SU-DHL-6 (cell line): ENCODE data around the gene RASSF10.

ENCODE experiments used
- H2AFZ ChIP-seq: fragments of 200-600 bp; sonication (generic); 2 replicates; pipeline ENCODE4 v1.6.1; 2014; ENCODE audit warnings: low read depth, mild to moderate bottlenecking, moderate library complexity, mixed read lengths, antibody characterized with exemption, low read length; ENCODE audit not compliant: severe bottlenecking
- H3F3A ChIP-seq: fragments of 200-600 bp; shearing (Covaris generic); 2 replicates; pipeline ENCODE4 v1.6.0; 2016; ENCODE audit warnings: antibody characterized with exemption, mild to moderate bottlenecking; ENCODE audit not compliant: insufficient read depth
- H3K27ac ChIP-seq: fragments of 200-600 bp; sonication (generic); 2 replicates; pipeline ENCODE4 v1.5.1; 2016; ENCODE audit warnings: low read depth, mild to moderate bottlenecking, low read length, moderate library complexity, mixed read lengths
- H3K27me3 ChIP-seq: fragments of 200-600 bp; sonication (generic), shearing (Covaris generic); 2 replicates; pipeline ENCODE4 v1.6.0; 2014; ENCODE audit warnings: mild to moderate bottlenecking, low read length
- H3K36me3 ChIP-seq: fragments of 200-600 bp; sonication (generic); 2 replicates; pipeline ENCODE4 v1.6.1; 2014; ENCODE audit warnings: mild to moderate bottlenecking, low read length, mixed read lengths
- H3K4me2 ChIP-seq: fragments of 300-600, 200-600 bp; shearing (Covaris generic), sonication (generic); 2 replicates; pipeline ENCODE4 v1.6.0; 2014; ENCODE audit warnings: low read length, low read depth, mild to moderate bottlenecking; ENCODE audit not compliant: poor library complexity, severe bottlenecking
- H3K4me3 ChIP-seq: fragments of 200-600 bp; sonication (generic); 2 replicates; pipeline ENCODE4 v1.5.1; 2014; ENCODE audit warnings: antibody characterized with exemption, low read length, mild to moderate bottlenecking, mixed read lengths; ENCODE audit not compliant: insufficient read depth, poor library complexity, severe bottlenecking
- H3K79me2 ChIP-seq: fragments of 200-600 bp; sonication (generic); 2 replicates; pipeline ENCODE4 v1.6.1; 2014; ENCODE audit warnings: mild to moderate bottlenecking, low read length, moderate library complexity; ENCODE audit not compliant: insufficient read depth
- H3K9ac ChIP-seq: fragments of 200-600 bp; sonication (generic); 2 replicates; pipeline ENCODE4 v1.7.0; 2014; ENCODE audit warnings: mild to moderate bottlenecking, low read length
- H3K9me2 ChIP-seq: fragments of 200-600 bp; sonication (generic); replicated peaks from 2 replicates; pipeline ENCODE4 v1.6.1; 2014; ENCODE audit warnings: low read length; ENCODE audit not compliant: insufficient read depth
- H3K9me3 ChIP-seq: fragments of 200-600 bp; sonication (generic); 2 replicates; pipeline ENCODE4 v1.6.1; 2014; ENCODE audit warnings: low read length, mixed read lengths; ENCODE audit not compliant: insufficient read depth
- H4K20me1 ChIP-seq: fragments of 200-600 bp; sonication (generic); 2 replicates; pipeline ENCODE4 v1.6.1; 2014; ENCODE audit warnings: low read depth, mild to moderate bottlenecking, antibody characterized with exemption, low read length, moderate library complexity, mixed read lengths
- CTCF ChIP-seq: fragments of 200-600 bp; sonication (generic); IDR thresholded peaks from one replicate; pipeline ENCODE4 v1.5.1; 2017; ENCODE audit warnings: antibody characterized with exemption, mild to moderate bottlenecking, low read length, moderate library complexity; ENCODE audit not compliant: insufficient read depth, poor library complexity, severe bottlenecking
- EZH2phosphoT487 ChIP-seq: fragments of 200-600 bp; sonication (generic), shearing (Covaris generic); conservative IDR thresholded peaks from 2 replicates; pipeline ENCODE4 v1.6.1; 2018; ENCODE audit warnings: mild to moderate bottlenecking, antibody characterized with exemption, low read length, moderate library complexity, mixed read lengths

The RASSF10 gene

GRCh38 chr11:12979928-12980689, 29.0 kb upstream of the RASSF10 start:
- Histone ChIP-seq H3K9me3 (no peaks in the 10 kb centered on the region), H3K79me2 (no peaks in the 10 kb centered on the region), H3F3A (no peaks in the 10 kb centered on the region), H3K36me3 (no peaks in the 10 kb centered on the region), H3K9me2 (no peaks in the 10 kb centered on the region; the same call in 1 of the 2 replicates), H3K4me2 (no peak overlapping the region), H3K27me3 (no peaks in the 10 kb centered on the region), H3K9ac (no peak overlapping the region), H3K4me3 (no peak overlapping the region), H4K20me1 (no peaks in the 10 kb centered on the region), H3K27ac (no peak overlapping the region), H2AFZ (no peak overlapping the region)
- TF ChIP-seq CTCF (no peak), EZH2phosphoT487 (no peak)

GRCh38 chr11:12981676-12982522, 27.2 kb upstream of the RASSF10 start:
- H3K79me2 ChIP-seq: no peaks in the 10 kb centered on the region
- H3K9me3 ChIP-seq: no peaks in the 10 kb centered on the region
- no peaks in the 10 kb centered on the region for H3F3A ChIP-seq
- H3K9ac ChIP-seq: no peak overlapping the region
- H3K9me2 ChIP-seq: no peaks in the 10 kb centered on the region
- no peak overlapping the region for H2AFZ ChIP-seq
- TF ChIP-seq CTCF (no peak), EZH2phosphoT487 (no peak)
- no peak overlapping the region for H3K4me3 ChIP-seq
- H3K27me3 ChIP-seq: no peaks in the 10 kb centered on the region
- no peaks in the 10 kb centered on the region for H3K36me3 ChIP-seq
- no peaks in the 10 kb centered on the region for H4K20me1 ChIP-seq
- no peak overlapping the region for H3K4me2 ChIP-seq
- no peak overlapping the region for H3K27ac ChIP-seq

- H3K9me3 ChIP-seq: no peaks in the 10 kb centered on the region
- H3K79me2 ChIP-seq: no peaks in the 10 kb centered on the region
- H3F3A ChIP-seq: no peaks in the 10 kb centered on the region
- H3K9me2 ChIP-seq: no peaks in the 10 kb centered on the region
- no peaks in the 10 kb centered on the region for H3K36me3 ChIP-seq
- no peak overlapping the region for H3K4me2 ChIP-seq
- H4K20me1 ChIP-seq: no peaks in the 10 kb centered on the region
- no peaks in the 10 kb centered on the region for H3K27me3 ChIP-seq
- TF ChIP-seq EZH2phosphoT487: no peak
- TF ChIP-seq CTCF: no peak
- no peak overlapping the region for H3K4me3 ChIP-seq
- H3K27ac ChIP-seq: no peak overlapping the region
- no peak overlapping the region for H2AFZ ChIP-seq
- no peak overlapping the region for H3K9ac ChIP-seq
These were observed 25.8 kb upstream of the RASSF10 start for GRCh38 chr11:12983336-12983735.
